Keratinocyte (primary cell): ENCODE data around the gene CCND2. TPM values are rescaled to one million over a fixed set of nuclear protein-coding genes. Genes with fewer than 3 reads are reported as not detected.

Experiments
- DNase-seq: peaks from one replicate; pipeline ENCODE4 v3.0.0-alpha.2; 2011; ENCODE audit warnings: low read depth, missing footprints, low spot score
- FAIRE-seq: peaks from 2 replicates; lab custom pipeline; 2011; peaks lifted over from hg19 to GRCh38; lab: Jason Lieb, UNC
- H2AFZ ChIP-seq: 2 replicates; pipeline ENCODE4 v1.6.0; 2012; ENCODE audit warnings: low read length, control low read depth, inconsistent platforms; ENCODE audit not compliant: control insufficient read depth
- H3K27ac ChIP-seq: 2 replicates; pipeline ENCODE4 v1.5.1; 2011; ENCODE audit warnings: low read length; ENCODE audit not compliant: control insufficient read depth, insufficient read depth
- H3K27me3 ChIP-seq: 3 replicates; pipeline ENCODE4 v1.6.0; 2011; ENCODE audit warnings: low read length; ENCODE audit not compliant: control insufficient read depth, insufficient read depth; ENCODE audit errors: extremely low read depth
- H3K36me3 ChIP-seq, 2 experiments: 2 replicates in 1 of 2; 3 replicates in 1 of 2; pipeline ENCODE4 v1.5.1; 2011; ENCODE audit warnings: low read length in 2 of 2, mild to moderate bottlenecking in 1 of 2; ENCODE audit not compliant: control insufficient read depth in 2 of 2, insufficient read depth in 2 of 2; ENCODE audit errors: extremely low read depth in 1 of 2
- H3K4me1 ChIP-seq: 3 replicates; pipeline ENCODE4 v1.5.1; 2011; ENCODE audit warnings: low read length; ENCODE audit not compliant: control insufficient read depth, insufficient read depth; ENCODE audit errors: extremely low read depth
- H3K4me2 ChIP-seq: 3 replicates; pipeline ENCODE4 v1.6.0; 2011; ENCODE audit warnings: low read depth, low read length; ENCODE audit not compliant: control insufficient read depth, insufficient read depth; ENCODE audit errors: extremely low read depth
- H3K4me3 ChIP-seq, 3 experiments: fragments of 200-600 bp in 1 of 3; sonication (generic) in 1 of 3; 2 replicates in 2 of 3; 3 replicates in 1 of 3; pipeline ENCODE4 v1.5.1; 2011 to 2016; ENCODE audit warnings: low read length in 3 of 3, mild to moderate bottlenecking in 3 of 3, control low read depth in 2 of 3, inconsistent platforms in 1 of 3, low read depth in 1 of 3, mixed read lengths in 1 of 3, mixed run types in 1 of 3, moderate library complexity in 1 of 3; ENCODE audit not compliant: control insufficient read depth in 2 of 3, insufficient read depth in 2 of 3; ENCODE audit errors: extremely low read depth in 1 of 3
- H3K79me2 ChIP-seq: 2 replicates; pipeline ENCODE4 v1.6.0; 2012; ENCODE audit warnings: low read length; ENCODE audit not compliant: control insufficient read depth, insufficient read depth
- H3K9ac ChIP-seq: 3 replicates; pipeline ENCODE4 v1.6.0; 2011; ENCODE audit warnings: low read length; ENCODE audit not compliant: control insufficient read depth, insufficient read depth; ENCODE audit errors: extremely low read depth
- H3K9me1 ChIP-seq: 3 replicates; pipeline ENCODE4 v1.6.0; 2011; ENCODE audit warnings: low read length; ENCODE audit not compliant: control insufficient read depth, insufficient read depth; ENCODE audit errors: extremely low read depth
- H3K9me3 ChIP-seq: 2 replicates; pipeline ENCODE4 v1.5.1; 2012; ENCODE audit warnings: low read depth, low read length; ENCODE audit not compliant: control insufficient read depth
- H4K20me1 ChIP-seq: 3 replicates; pipeline ENCODE4 v1.6.0; 2011; ENCODE audit warnings: low read length; ENCODE audit not compliant: control insufficient read depth, insufficient read depth; ENCODE audit errors: extremely low read depth
- EZH2 ChIP-seq: IDR thresholded peaks from one replicate; pipeline ENCODE4 v1.6.1; 2012; ENCODE audit warnings: inconsistent platforms, mild to moderate bottlenecking, low read length, moderate library complexity
- dilution Hi-C: fragments of 300-500 bp; cut with MboI; formaldehyde crosslinking; loops from one replicate; pipeline ENCODE4 v1.7.0; 2020; ENCODE audit warnings: low sequenced_read_pairs; ENCODE audit not compliant: extremely low pct_ligation_motif_present
- polyA plus RNA-seq, 5 experiments: library from polyadenylated mRNA; depleted of rRNA in 3 of 5; stranded (reverse) in 3 of 5; stranded (forward) in 1 of 5; unstranded in 1 of 5; fragments of >200 nt; gene quantifications; 1 replicate in 1 of 5; 2 replicates in 3 of 5; 3 replicates in 1 of 5; pipeline versions ENCODE4 v1.2.1 to v1.2.3, GENCODE V29; 2011 to 2012; ENCODE audit warnings: missing spikeins in 2 of 5, low read depth in 1 of 5, low replicate concordance in 1 of 5
- TF ChIP-seq, protein P1 (sequence below), 3 experiments: IDR thresholded peaks in 1 of 3; conservative IDR thresholded peaks in 1 of 3; optimal IDR thresholded peaks in 1 of 3; 2 replicates in 2 of 3; 3 replicates in 1 of 3; pipeline versions ENCODE3 to v1.5.1; 2011; ENCODE audit warnings: low read length in 3 of 3, mild to moderate bottlenecking in 3 of 3, moderate library complexity in 2 of 3, control low read depth in 1 of 3, inconsistent platforms in 1 of 3; ENCODE audit not compliant: insufficient read depth in 2 of 3; ENCODE audit errors: extremely low read depth in 1 of 3

Gene CCND2
- polyA plus RNA-seq, 1 donor (not counting 4 experiments of a cell fraction or from before 2014, with no cell fraction given): 324 TPM

- dilution Hi-C loops: no loop called here
- FAIRE-seq: no peak
- H3K4me3 ChIP-seq: no peak overlapping the region
Measured at GRCh38 chr12:4267704-4268328, 5.7 kb upstream of the CCND2 start.

DNA sequence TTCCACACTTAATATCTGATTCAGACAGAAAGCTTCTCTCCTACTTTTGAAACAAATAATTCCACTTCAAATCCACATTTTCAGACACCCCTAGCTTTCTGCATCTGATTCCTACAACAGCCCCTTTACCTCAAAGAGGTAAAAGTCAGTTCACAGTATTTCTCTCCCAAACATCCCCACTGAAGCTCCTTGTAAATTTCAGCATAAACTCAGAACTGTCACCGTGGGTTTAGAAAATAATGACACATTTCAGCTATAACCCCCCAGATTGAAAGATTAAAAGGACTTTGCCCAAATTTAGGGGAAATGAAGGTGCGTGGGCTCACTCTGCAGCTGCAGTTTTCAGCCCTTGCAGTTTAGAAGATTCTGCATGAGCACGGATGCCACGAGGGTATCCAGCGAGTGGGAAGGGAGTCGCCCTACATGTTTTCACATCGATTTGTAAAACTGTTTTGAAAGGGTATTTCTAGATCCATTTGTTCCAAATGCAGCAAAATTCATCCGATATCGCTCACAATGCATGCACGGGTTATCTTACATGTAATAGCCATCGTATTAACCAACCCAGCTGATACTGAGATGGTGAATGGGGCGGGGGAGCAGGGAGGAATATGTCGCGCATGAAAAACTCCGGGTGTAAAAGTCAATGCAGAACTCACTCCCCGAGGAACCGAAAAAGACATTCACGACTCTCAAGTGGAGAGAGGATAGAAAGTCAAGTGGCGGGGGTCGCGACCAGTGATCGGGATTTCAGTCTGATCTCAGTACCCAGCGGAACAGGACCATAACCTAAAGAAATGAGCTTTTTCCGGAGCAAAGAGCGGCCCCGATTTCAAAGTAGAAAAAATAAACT is 5.0 kb upstream of the CCND2 start:
- dilution Hi-C loops: no loop called here
- no peaks in the 10 kb centered on the region for H3K36me3 ChIP-seq

More at GRCh38 chr12:4267704-4268328, 5.7 kb upstream of the CCND2 start:
- Histone ChIP-seq H3K4me2 (no peak overlapping the region), H3K9ac (no peak overlapping the region), H4K20me1 (no peaks in the 10 kb centered on the region), H3K79me2 (no peaks in the 10 kb centered on the region), H3K9me1 (no peaks in the 10 kb centered on the region), H2AFZ (no peak overlapping the region), H3K4me1 (peaks cover 25% of the 10 kb centered on the region), H3K9me3 (no peaks in the 10 kb centered on the region), H3K36me3 (no peaks in the 10 kb centered on the region), H3K27me3 (peaks cover 28% of the 10 kb centered on the region), H3K27ac (no peak overlapping the region)
- TF ChIP-seq EZH2: no peak
- DNase-seq: no peak

More for the DNA sequence above, 5.0 kb upstream of the CCND2 start:
- peak; percentile 66 for TF ChIP-seq EZH2
- TF ChIP-seq, protein P1, sequence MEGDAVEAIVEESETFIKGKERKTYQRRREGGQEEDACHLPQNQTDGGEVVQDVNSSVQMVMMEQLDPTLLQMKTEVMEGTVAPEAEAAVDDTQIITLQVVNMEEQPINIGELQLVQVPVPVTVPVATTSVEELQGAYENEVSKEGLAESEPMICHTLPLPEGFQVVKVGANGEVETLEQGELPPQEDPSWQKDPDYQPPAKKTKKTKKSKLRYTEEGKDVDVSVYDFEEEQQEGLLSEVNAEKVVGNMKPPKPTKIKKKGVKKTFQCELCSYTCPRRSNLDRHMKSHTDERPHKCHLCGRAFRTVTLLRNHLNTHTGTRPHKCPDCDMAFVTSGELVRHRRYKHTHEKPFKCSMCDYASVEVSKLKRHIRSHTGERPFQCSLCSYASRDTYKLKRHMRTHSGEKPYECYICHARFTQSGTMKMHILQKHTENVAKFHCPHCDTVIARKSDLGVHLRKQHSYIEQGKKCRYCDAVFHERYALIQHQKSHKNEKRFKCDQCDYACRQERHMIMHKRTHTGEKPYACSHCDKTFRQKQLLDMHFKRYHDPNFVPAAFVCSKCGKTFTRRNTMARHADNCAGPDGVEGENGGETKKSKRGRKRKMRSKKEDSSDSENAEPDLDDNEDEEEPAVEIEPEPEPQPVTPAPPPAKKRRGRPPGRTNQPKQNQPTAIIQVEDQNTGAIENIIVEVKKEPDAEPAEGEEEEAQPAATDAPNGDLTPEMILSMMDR (optimal IDR thresholded peaks at IDR 0.05 in 1 of 3, IDR thresholded peaks at IDR 0.05 in 1 of 3, conservative IDR thresholded peaks at IDR 0.05 in 1 of 3; ENCODE audit: extremely low read depth in 1 of 3, insufficient read depth in 2 of 3, low read length in 3 of 3): no peak
- H3K9ac ChIP-seq: peak overlapping the region; percentile 77
- peak overlapping the region; percentile 70 for H2AFZ ChIP-seq
- no peaks in the 10 kb centered on the region for H3K9me3 ChIP-seq
- no peaks in the 10 kb centered on the region for H3K9me1 ChIP-seq
- no peaks in the 10 kb centered on the region for H4K20me1 ChIP-seq
- peak overlapping the region; percentile 42 to 64 (median 44) for H3K4me3 ChIP-seq
- H3K4me1 ChIP-seq: peaks cover 30% of the 10 kb centered on the region
- H3K27ac ChIP-seq: no peak overlapping the region
- DNase-seq (no peak), FAIRE-seq (no peak)
- peaks cover under 1% of the 10 kb centered on the region for H3K79me2 ChIP-seq
- H3K4me2 ChIP-seq: peak overlapping the region; percentile 81
- H3K27me3 ChIP-seq: peaks cover 28% of the 10 kb centered on the region
